ENCODE data around the gene USP15. TPM values are rescaled to one million over a fixed set of nuclear protein-coding genes. Genes with fewer than 3 reads are reported as not detected.

USP15 gene
- total and polyA plus RNA-seq, 2 donors (not counting 3 experiments of a cell fraction or from before 2014, with no cell fraction given): 20.0 to 61.8 TPM

DNA sequence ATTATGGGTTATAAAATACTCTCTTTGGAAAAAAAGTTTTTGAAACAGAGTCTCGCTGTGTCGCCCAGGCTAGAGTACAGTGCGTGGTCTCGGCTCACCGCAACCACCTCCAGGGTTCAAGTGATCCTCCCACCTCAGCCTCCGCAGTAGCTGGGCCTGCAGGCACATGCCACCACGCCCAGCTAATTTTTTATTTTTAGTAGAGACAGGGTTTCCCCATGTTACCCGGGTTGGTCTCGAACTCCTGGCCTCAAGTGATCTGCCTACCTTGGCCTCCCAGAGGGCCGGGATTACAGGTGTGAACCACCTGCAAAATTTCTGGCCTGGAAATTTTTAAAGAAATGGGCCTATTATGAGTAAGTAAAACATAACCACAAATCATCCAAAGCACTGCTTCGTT lies 3.8 kb downstream of the USP15 start:
- BruUV-seq (replicated peaks): no TSS peak
- intact Hi-C loops (cut with micrococcal nuclease): loop anchor here (5.0 kb wide), 3 partner anchors 108 to 598 kb away; no protein-coding TSS in a partner anchor
- no peak overlapping the region for H3K4me3 ChIP-seq (replicated peaks in 1 of 3; ENCODE audit: insufficient read depth in 1 of 3, low read depth in 1 of 3, low read length in 3 of 3)

More for the DNA sequence above, 3.8 kb downstream of the USP15 start:
- Histone ChIP-seq H3K27ac (ENCODE audit: insufficient read depth, low read depth, low read length) (no peak overlapping the region), H3K9ac (replicated peaks; ENCODE audit: extremely low read depth, insufficient read depth, low read length) (no peak overlapping the region), H3K36me3 (ENCODE audit: control insufficient read depth in 2 of 2, extremely low read depth in 1 of 2, insufficient read depth in 2 of 2, low read length in 2 of 2) (no peaks in the 10 kb centered on the region), H2AFZ (ENCODE audit: low read depth, low read length) (no peak overlapping the region), H3K27me3 (ENCODE audit: control insufficient read depth in 2 of 2, insufficient read depth in 2 of 2, low read length in 2 of 2) (no peaks in the 10 kb centered on the region), H3K9me1 (replicated peaks; ENCODE audit: control insufficient read depth, extremely low read depth, insufficient read depth, low read length) (no peaks in the 10 kb centered on the region), H3K4me1 (ENCODE audit: control insufficient read depth, extremely low read depth, insufficient read depth, low read length) (peaks cover 34% of the 10 kb centered on the region), H3K4me2 (ENCODE audit: insufficient read depth, low read length) (no peak overlapping the region), H3K9me3 (replicated peaks; ENCODE audit: control insufficient read depth, insufficient read depth, low read length) (no peaks in the 10 kb centered on the region), H4K20me1 (replicated peaks; ENCODE audit: control insufficient read depth, extremely low read depth, insufficient read depth, low read length) (peaks cover 9% of the 10 kb centered on the region), H3K79me2 (ENCODE audit: control insufficient read depth, insufficient read depth, low read length) (peaks cover 87% of the 10 kb centered on the region)
- dilution Hi-C loops (cut with MboI; ENCODE audit: extremely low pct_ligation_motif_present, low sequenced_read_pairs): no loop called here
- TF ChIP-seq MAX (IDR thresholded peaks at IDR 0.05; ENCODE audit: insufficient read depth, insufficient read length) (no peak), POLR2A (IDR thresholded peaks at IDR 0.05; ENCODE audit: low read depth, low read length) (no peak), POLR2AphosphoS5 (IDR thresholded peaks at IDR 0.05; ENCODE audit: insufficient read depth, low read depth, low read length) (no peak), GATA2 (IDR thresholded peaks at IDR 0.05; ENCODE audit: insufficient read depth, insufficient read length, low read depth, low read length) (no peak), JUN (IDR thresholded peaks at IDR 0.05; ENCODE audit: borderline replicate concordance, insufficient read depth, insufficient read length, low read depth) (no peak), FOS (IDR thresholded peaks at IDR 0.05; ENCODE audit: borderline replicate concordance, insufficient read depth, low read length) (no peak), MYC (IDR thresholded peaks at IDR 0.05; ENCODE audit: low read depth, low read length) (no peak), EZH2 (IDR thresholded peaks at IDR 0.05; ENCODE audit: borderline replicate concordance, low read depth, low read length, severe bottlenecking) (no peak)
- TF ChIP-seq, protein P1, sequence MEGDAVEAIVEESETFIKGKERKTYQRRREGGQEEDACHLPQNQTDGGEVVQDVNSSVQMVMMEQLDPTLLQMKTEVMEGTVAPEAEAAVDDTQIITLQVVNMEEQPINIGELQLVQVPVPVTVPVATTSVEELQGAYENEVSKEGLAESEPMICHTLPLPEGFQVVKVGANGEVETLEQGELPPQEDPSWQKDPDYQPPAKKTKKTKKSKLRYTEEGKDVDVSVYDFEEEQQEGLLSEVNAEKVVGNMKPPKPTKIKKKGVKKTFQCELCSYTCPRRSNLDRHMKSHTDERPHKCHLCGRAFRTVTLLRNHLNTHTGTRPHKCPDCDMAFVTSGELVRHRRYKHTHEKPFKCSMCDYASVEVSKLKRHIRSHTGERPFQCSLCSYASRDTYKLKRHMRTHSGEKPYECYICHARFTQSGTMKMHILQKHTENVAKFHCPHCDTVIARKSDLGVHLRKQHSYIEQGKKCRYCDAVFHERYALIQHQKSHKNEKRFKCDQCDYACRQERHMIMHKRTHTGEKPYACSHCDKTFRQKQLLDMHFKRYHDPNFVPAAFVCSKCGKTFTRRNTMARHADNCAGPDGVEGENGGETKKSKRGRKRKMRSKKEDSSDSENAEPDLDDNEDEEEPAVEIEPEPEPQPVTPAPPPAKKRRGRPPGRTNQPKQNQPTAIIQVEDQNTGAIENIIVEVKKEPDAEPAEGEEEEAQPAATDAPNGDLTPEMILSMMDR (IDR thresholded peaks at IDR 0.05; ENCODE audit: extremely low read depth in 1 of 2, insufficient read depth in 1 of 2, low read depth in 1 of 2, low read length in 2 of 2): no peak
- FAIRE-seq (no peak), DNase-seq (ENCODE audit: low read depth, low spot score) (no peak)
- CTCF ChIA-PET: no interaction called here
- POLR2A ChIA-PET: no interaction called here

Measured in endothelial cell of umbilical vein (primary cell).